ENCODE measurements around the gene DOCK9.
A peak's percentile ranks its signal among the peaks of the same experiment; 100 is the strongest.

DOCK9 gene

DNA sequence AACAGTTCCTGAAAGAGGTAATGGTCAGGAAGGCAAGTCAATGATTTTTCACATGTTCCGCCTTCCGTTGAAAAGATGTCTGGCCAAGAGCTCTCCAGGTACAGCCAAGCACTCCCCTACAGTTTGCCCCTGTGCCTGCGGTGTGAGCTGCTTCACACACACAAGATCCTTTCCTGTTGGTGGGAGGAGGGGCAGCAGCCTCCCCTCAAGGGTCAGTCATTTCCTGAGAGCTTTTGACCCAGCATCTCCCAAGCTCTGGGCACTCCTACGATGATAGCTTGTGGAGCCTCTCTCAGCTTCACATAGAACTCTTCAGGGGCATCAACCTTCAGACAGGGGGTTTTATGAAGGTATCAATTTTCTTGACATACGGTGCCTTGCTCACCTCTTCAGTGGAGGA, 86.9 kb downstream of the DOCK9 start:
- 61% methylated on average over 4 of the region's 5 CpGs for WGBS
- no peak overlapping the region for H4K8ac ChIP-seq (ENCODE audit: low read length)
- no peak overlapping the region for H3K14ac ChIP-seq (ENCODE audit: low read length in 2 of 2)
- no peak overlapping the region for H3K9ac ChIP-seq (ENCODE audit: low read length)
- H2BK5ac ChIP-seq (ENCODE audit: low read depth, low read length, poor library complexity, severe bottlenecking): no peak overlapping the region
- H2BK15ac ChIP-seq (ENCODE audit: low read depth, poor library complexity, severe bottlenecking): no peak overlapping the region
- H3K9me3 ChIP-seq (ENCODE audit: control insufficient read depth, low read length): no peaks in the 10 kb centered on the region
- no peaks in the 10 kb centered on the region for H3K27me3 ChIP-seq (ENCODE audit: control insufficient read depth in 1 of 2, insufficient read depth in 1 of 2, low read length in 2 of 2)
- peak overlapping the region in 1 of 2 experiments; percentile 13 for H3K18ac ChIP-seq (ENCODE audit: low read depth in 1 of 2, low read length in 2 of 2)
- no peak overlapping the region for H3K23ac ChIP-seq (ENCODE audit: low read length in 2 of 2)
- H2AFZ ChIP-seq (ENCODE audit: low read depth, low read length): no peak overlapping the region
- H3K4ac ChIP-seq (ENCODE audit: low read depth in 1 of 2, low read length in 2 of 2): no peak overlapping the region
- H3K4me2 ChIP-seq (ENCODE audit: low read length, poor library complexity, severe bottlenecking): no peak overlapping the region
- no peak overlapping the region for H3K27ac ChIP-seq (ENCODE audit: low read length, poor library complexity, severe bottlenecking)
- H3K36me3 ChIP-seq (ENCODE audit: control insufficient read depth in 1 of 2, insufficient read depth in 2 of 2, low read depth in 1 of 2, low read length in 2 of 2): peaks cover 6 to 12% of the 10 kb centered on the region in 2 experiments
- H2BK12ac ChIP-seq (ENCODE audit: low read length in 2 of 2): peak overlapping the region in 1 of 2 experiments; percentile 17
- H2AK5ac ChIP-seq (ENCODE audit: low read length, severe bottlenecking): no peak overlapping the region
- DNase-seq: no peak
- H4K91ac ChIP-seq (ENCODE audit: low read length): no peak overlapping the region
- H2BK120ac ChIP-seq (ENCODE audit: low read depth, low read length): no peak overlapping the region
- peaks cover 3% of the 10 kb centered on the region for H3K79me1 ChIP-seq (replicated peaks; ENCODE audit: low read length, poor library complexity, severe bottlenecking)
- no peak overlapping the region for H3K4me3 ChIP-seq (ENCODE audit: insufficient read depth in 1 of 2, low read depth in 1 of 2, low read length in 2 of 2)
- peaks cover 5% of the 10 kb centered on the region for H3K4me1 ChIP-seq (ENCODE audit: control insufficient read depth, insufficient read depth, low read depth, low read length)

DNA sequence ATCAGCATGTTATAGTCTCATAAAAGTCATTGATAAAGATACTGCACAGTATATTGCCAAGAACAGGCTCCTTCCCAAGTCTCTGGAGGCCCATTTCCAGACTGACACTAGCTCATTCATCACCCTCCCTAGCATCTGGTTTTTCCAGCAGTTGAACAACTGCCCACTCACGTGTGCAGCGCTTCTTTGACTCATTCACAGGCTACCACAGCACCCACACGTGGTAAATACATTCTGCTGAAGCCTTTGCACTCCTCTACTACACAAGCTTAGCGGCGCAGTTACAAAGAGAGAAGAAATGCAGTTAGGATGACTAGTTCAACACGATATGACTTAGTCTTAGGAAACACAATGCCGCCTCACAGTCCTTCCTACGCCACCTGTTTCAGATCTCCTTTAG, 87.7 kb downstream of the DOCK9 start:
- no peak overlapping the region for H3K9ac ChIP-seq (ENCODE audit: low read length)
- no peak overlapping the region for H3K27ac ChIP-seq (ENCODE audit: low read length, poor library complexity, severe bottlenecking)
- H3K4me1 ChIP-seq (ENCODE audit: control insufficient read depth, insufficient read depth, low read depth, low read length): peaks cover 5% of the 10 kb centered on the region
- peak overlapping the region in 1 of 2 experiments; percentile 34 for H3K18ac ChIP-seq (ENCODE audit: low read depth in 1 of 2, low read length in 2 of 2)
- H3K4ac ChIP-seq (ENCODE audit: low read depth in 1 of 2, low read length in 2 of 2): no peak overlapping the region
- peak; percentile 75 for DNase-seq
- H2AK5ac ChIP-seq (ENCODE audit: low read length, severe bottlenecking): no peak overlapping the region
- no peak overlapping the region for H4K8ac ChIP-seq (ENCODE audit: low read length)
- H2AFZ ChIP-seq (ENCODE audit: low read depth, low read length): no peak overlapping the region
- H2BK12ac ChIP-seq (ENCODE audit: low read length in 2 of 2): no peak overlapping the region
- H2BK5ac ChIP-seq (ENCODE audit: low read depth, low read length, poor library complexity, severe bottlenecking): no peak overlapping the region
- no peak overlapping the region for H3K4me3 ChIP-seq (ENCODE audit: insufficient read depth in 1 of 2, low read depth in 1 of 2, low read length in 2 of 2)
- no peak overlapping the region for H3K4me2 ChIP-seq (ENCODE audit: low read length, poor library complexity, severe bottlenecking)
- H3K23ac ChIP-seq (ENCODE audit: low read length in 2 of 2): no peak overlapping the region
- WGBS: 69% methylated on average over 8 of the region's 8 CpGs
- no peaks in the 10 kb centered on the region for H3K9me3 ChIP-seq (ENCODE audit: control insufficient read depth, low read length)
- peaks cover 11 to 12% of the 10 kb centered on the region in 2 experiments for H3K36me3 ChIP-seq (ENCODE audit: control insufficient read depth in 1 of 2, insufficient read depth in 2 of 2, low read depth in 1 of 2, low read length in 2 of 2)
- no peaks in the 10 kb centered on the region for H3K27me3 ChIP-seq (ENCODE audit: control insufficient read depth in 1 of 2, insufficient read depth in 1 of 2, low read length in 2 of 2)
- H4K91ac ChIP-seq (ENCODE audit: low read length): no peak overlapping the region
- no peak overlapping the region for H3K14ac ChIP-seq (ENCODE audit: low read length in 2 of 2)
- H2BK120ac ChIP-seq (ENCODE audit: low read depth, low read length): no peak overlapping the region
- no peak overlapping the region for H2BK15ac ChIP-seq (ENCODE audit: low read depth, poor library complexity, severe bottlenecking)
- H3K79me1 ChIP-seq (replicated peaks; ENCODE audit: low read length, poor library complexity, severe bottlenecking): peaks cover 3% of the 10 kb centered on the region

DNA sequence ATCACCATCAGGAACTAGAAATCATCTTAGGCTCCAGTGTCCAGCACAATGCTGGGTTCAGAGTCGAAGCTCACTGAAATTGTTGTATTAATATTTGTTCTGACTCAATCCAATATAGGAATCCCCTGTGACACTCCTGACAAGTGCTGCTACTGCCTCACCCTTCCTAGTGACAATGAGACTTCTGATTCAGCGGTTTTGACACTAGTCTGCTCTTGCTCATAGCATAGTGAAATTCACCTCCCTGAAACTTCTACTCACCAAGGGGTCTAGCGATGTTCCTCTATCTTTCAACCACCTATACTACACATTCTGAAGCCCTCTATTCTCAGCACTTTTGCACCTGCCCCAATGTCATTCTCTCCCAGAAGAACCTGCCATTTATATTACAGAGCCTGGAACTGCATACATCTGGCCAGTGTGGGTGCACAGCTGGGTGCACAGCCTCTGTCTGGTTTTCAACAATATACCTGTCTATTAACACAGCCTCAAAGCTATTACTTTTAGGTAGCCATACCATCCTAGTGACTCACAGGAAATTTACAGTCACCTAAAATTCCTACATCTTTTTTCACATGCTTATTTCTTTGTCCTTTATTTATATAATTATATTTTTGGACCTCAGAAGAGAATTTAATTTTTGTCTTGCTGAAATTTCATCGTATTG, 88.3 kb downstream of the DOCK9 start:
- peaks cover 3% of the 10 kb centered on the region for H3K79me1 ChIP-seq (replicated peaks; ENCODE audit: low read length, poor library complexity, severe bottlenecking)
- H2AK5ac ChIP-seq (ENCODE audit: low read length, severe bottlenecking): no peak overlapping the region
- no peak for DNase-seq
- no peak overlapping the region for H4K91ac ChIP-seq (ENCODE audit: low read length)
- H2BK12ac ChIP-seq (ENCODE audit: low read length in 2 of 2): no peak overlapping the region
- no peaks in the 10 kb centered on the region for H3K27me3 ChIP-seq (ENCODE audit: control insufficient read depth in 1 of 2, insufficient read depth in 1 of 2, low read length in 2 of 2)
- no peak overlapping the region for H3K18ac ChIP-seq (ENCODE audit: low read depth in 1 of 2, low read length in 2 of 2)
- H2BK5ac ChIP-seq (ENCODE audit: low read depth, low read length, poor library complexity, severe bottlenecking): no peak overlapping the region
- H3K27ac ChIP-seq (ENCODE audit: low read length, poor library complexity, severe bottlenecking): no peak overlapping the region
- peaks cover 15 to 16% of the 10 kb centered on the region in 2 experiments for H3K36me3 ChIP-seq (ENCODE audit: control insufficient read depth in 1 of 2, insufficient read depth in 2 of 2, low read depth in 1 of 2, low read length in 2 of 2)
- no peak overlapping the region for H3K4me2 ChIP-seq (ENCODE audit: low read length, poor library complexity, severe bottlenecking)
- H2AFZ ChIP-seq (ENCODE audit: low read depth, low read length): no peak overlapping the region
- no peak overlapping the region for H3K9ac ChIP-seq (ENCODE audit: low read length)
- H2BK15ac ChIP-seq (ENCODE audit: low read depth, poor library complexity, severe bottlenecking): no peak overlapping the region
- no peak overlapping the region for H3K4me3 ChIP-seq (ENCODE audit: insufficient read depth in 1 of 2, low read depth in 1 of 2, low read length in 2 of 2)
- H3K4me1 ChIP-seq (ENCODE audit: control insufficient read depth, insufficient read depth, low read depth, low read length): peaks cover 5% of the 10 kb centered on the region
- WGBS: 93% methylated on average over 3 of the region's 4 CpGs
- no peak overlapping the region for H3K23ac ChIP-seq (ENCODE audit: low read length in 2 of 2)
- H3K4ac ChIP-seq (ENCODE audit: low read depth in 1 of 2, low read length in 2 of 2): no peak overlapping the region
- no peak overlapping the region for H2BK120ac ChIP-seq (ENCODE audit: low read depth, low read length)
- no peak overlapping the region for H3K14ac ChIP-seq (ENCODE audit: low read length in 2 of 2)
- H3K9me3 ChIP-seq (ENCODE audit: control insufficient read depth, low read length): no peaks in the 10 kb centered on the region
- no peak overlapping the region for H4K8ac ChIP-seq (ENCODE audit: low read length)

DNA sequence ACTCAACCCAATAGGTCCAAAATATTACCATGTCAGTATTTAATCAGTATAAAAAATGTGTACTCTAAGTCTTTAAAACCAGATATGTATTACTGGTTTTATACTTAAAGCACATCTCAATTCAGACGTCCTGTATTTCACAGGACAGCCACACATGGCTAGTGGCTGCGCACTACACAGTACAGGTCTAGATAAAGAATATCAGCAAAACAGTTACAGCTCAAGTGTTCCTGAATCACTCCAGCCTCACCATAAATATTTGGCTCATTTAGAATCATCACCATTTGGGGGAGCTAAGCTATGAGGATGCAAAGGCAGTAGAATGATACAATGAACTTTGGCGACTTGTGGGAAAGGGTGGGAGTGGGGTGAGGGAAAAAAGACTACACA, 89.0 kb downstream of the DOCK9 start:
- H3K4me1 ChIP-seq (ENCODE audit: control insufficient read depth, insufficient read depth, low read depth, low read length): peaks cover 5% of the 10 kb centered on the region
- H3K4me3 ChIP-seq (ENCODE audit: insufficient read depth in 1 of 2, low read depth in 1 of 2, low read length in 2 of 2): no peak overlapping the region
- no peak overlapping the region for H2AFZ ChIP-seq (ENCODE audit: low read depth, low read length)
- peaks cover 13 to 17% of the 10 kb centered on the region in 2 experiments for H3K36me3 ChIP-seq (ENCODE audit: control insufficient read depth in 1 of 2, insufficient read depth in 2 of 2, low read depth in 1 of 2, low read length in 2 of 2)
- no peak overlapping the region for H2BK120ac ChIP-seq (ENCODE audit: low read depth, low read length)
- no peak overlapping the region for H4K91ac ChIP-seq (ENCODE audit: low read length)
- H3K9ac ChIP-seq (ENCODE audit: low read length): no peak overlapping the region
- H3K18ac ChIP-seq (ENCODE audit: low read depth in 1 of 2, low read length in 2 of 2): no peak overlapping the region
- no peak overlapping the region for H3K4me2 ChIP-seq (ENCODE audit: low read length, poor library complexity, severe bottlenecking)
- no peak overlapping the region for H3K4ac ChIP-seq (ENCODE audit: low read depth in 1 of 2, low read length in 2 of 2)
- H3K14ac ChIP-seq (ENCODE audit: low read length in 2 of 2): no peak overlapping the region
- H3K27ac ChIP-seq (ENCODE audit: low read length, poor library complexity, severe bottlenecking): no peak overlapping the region
- H3K27me3 ChIP-seq (ENCODE audit: control insufficient read depth in 1 of 2, insufficient read depth in 1 of 2, low read length in 2 of 2): no peaks in the 10 kb centered on the region
- H2BK5ac ChIP-seq (ENCODE audit: low read depth, low read length, poor library complexity, severe bottlenecking): no peak overlapping the region
- no peak overlapping the region for H2BK15ac ChIP-seq (ENCODE audit: low read depth, poor library complexity, severe bottlenecking)
- no peak overlapping the region for H2BK12ac ChIP-seq (ENCODE audit: low read length in 2 of 2)
- H2AK5ac ChIP-seq (ENCODE audit: low read length, severe bottlenecking): no peak overlapping the region
- H4K8ac ChIP-seq (ENCODE audit: low read length): no peak overlapping the region
- no peak overlapping the region for H3K23ac ChIP-seq (ENCODE audit: low read length in 2 of 2)
- no peak for DNase-seq
- H3K9me3 ChIP-seq (ENCODE audit: control insufficient read depth, low read length): no peaks in the 10 kb centered on the region
- H3K79me1 ChIP-seq (replicated peaks; ENCODE audit: low read length, poor library complexity, severe bottlenecking): peaks cover 3% of the 10 kb centered on the region
- WGBS: 66% methylated on average over 3 of the region's 3 CpGs

Data from mesenchymal stem cell (in vitro differentiated cells and primary cell).